Lung (tissue), 12 donors: ENCODE measurements around the gene GPATCH4. TPM values are rescaled to one million over a fixed set of nuclear protein-coding genes. Genes with fewer than 3 reads are reported as not detected.
"Not testable (repeated sequence)": the region's sequence is repeated elsewhere in the genome, so short reads cannot be mapped to it uniquely, and the experiment has no call there.

Experiments used
- ATAC-seq: fragments of 200-7000 bp; cut with Tn5 transposase; one replicate; pipeline ENCODE4 v1.9.1; 2020; ENCODE audit warnings: moderate number of reproducible peaks; ENCODE audit not compliant: insufficient read depth, low FRiP score
- DNase-seq, 3 donors: peaks; one replicate each; pipeline ENCODE4 v3.0.0-alpha.2; 2013 to 2017
- H3K27ac ChIP-seq, 2 donors: one replicate each; pipeline ENCODE4 v1.5.1; 2013; ENCODE audit warnings: mild to moderate bottlenecking in 2 of 2, moderate library complexity in 2 of 2, control low read depth in 1 of 2, inconsistent platforms in 1 of 2, low read depth in 1 of 2, low read length in 1 of 2
- H3K27me3 ChIP-seq, 3 donors: one replicate each; pipeline ENCODE4 v1.5.1; 2013; ENCODE audit warnings: low read length in 2 of 3; ENCODE audit not compliant: control insufficient read depth in 3 of 3, insufficient read depth in 3 of 3
- H3K36me3 ChIP-seq, 4 donors: one replicate each; pipeline ENCODE4 v1.5.1; 2013; ENCODE audit warnings: low read length in 4 of 4, mild to moderate bottlenecking in 1 of 4, moderate library complexity in 1 of 4; ENCODE audit not compliant: control insufficient read depth in 4 of 4, insufficient read depth in 4 of 4
- H3K4me1 ChIP-seq, 5 donors: one replicate each; pipeline ENCODE4 v1.5.1; 2013; ENCODE audit warnings: low read length in 5 of 5, mild to moderate bottlenecking in 2 of 5, moderate library complexity in 1 of 5; ENCODE audit not compliant: control insufficient read depth in 5 of 5, insufficient read depth in 5 of 5
- H3K4me3 ChIP-seq: one replicate; pipeline ENCODE4 v1.5.1; 2013; ENCODE audit warnings: mild to moderate bottlenecking, control low read depth, moderate library complexity
- H3K9ac ChIP-seq, 2 donors: one replicate each; pipeline ENCODE4 v1.5.1; 2013; ENCODE audit warnings: low read length in 2 of 2, control low read depth in 1 of 2; ENCODE audit not compliant: insufficient read depth in 1 of 2
- H3K9me3 ChIP-seq, 4 donors: one replicate each; pipeline ENCODE4 v1.5.1; 2013; ENCODE audit warnings: low read length in 3 of 4, mild to moderate bottlenecking in 1 of 4, moderate library complexity in 1 of 4; ENCODE audit not compliant: control insufficient read depth in 4 of 4, insufficient read depth in 3 of 4
- WGBS, 2 donors: extraction: QIAGEN DNeasy Blood & Tissue Kit; methylation state at CpG; one replicate each; pipeline ENCODE4 v1.1.7; 2013; 5-methylcytosine and 5-hydroxymethylcytosine counted together
- polyA plus RNA-seq, 2 donors: library from polyadenylated mRNA; stranded (reverse); fragments of 200-250 nt; gene quantifications; one replicate each; pipeline ENCODE4 v1.2.1, GENCODE V29; 2013
- total RNA-seq, 2 donors: library from RNA; depleted of rRNA in 1 of 2; stranded (reverse); fragments of >200 nt in 1 of 2; gene quantifications; one replicate each; pipeline ENCODE4 v1.2.1, GENCODE V29; 2014 to 2021
- TF ChIP-seq, protein P1 (sequence below): IDR thresholded peaks from 2 replicates; pipeline ENCODE4 v1.5.1; 2012; ENCODE audit warnings: mild to moderate bottlenecking; ENCODE audit errors: control extremely low read depth, extremely low read depth
- donor health status: control.
- donor health status: control.
- donor health status: Bipolar disorder and iron deficiency.
- donor health status: healthy.
- donor health status: DM: yes; HTN: yes; CAD: no.

The GPATCH4 gene
- total and polyA plus RNA-seq, 4 donors: 11.9 to 34.3 (median 24.6) TPM

DNA sequence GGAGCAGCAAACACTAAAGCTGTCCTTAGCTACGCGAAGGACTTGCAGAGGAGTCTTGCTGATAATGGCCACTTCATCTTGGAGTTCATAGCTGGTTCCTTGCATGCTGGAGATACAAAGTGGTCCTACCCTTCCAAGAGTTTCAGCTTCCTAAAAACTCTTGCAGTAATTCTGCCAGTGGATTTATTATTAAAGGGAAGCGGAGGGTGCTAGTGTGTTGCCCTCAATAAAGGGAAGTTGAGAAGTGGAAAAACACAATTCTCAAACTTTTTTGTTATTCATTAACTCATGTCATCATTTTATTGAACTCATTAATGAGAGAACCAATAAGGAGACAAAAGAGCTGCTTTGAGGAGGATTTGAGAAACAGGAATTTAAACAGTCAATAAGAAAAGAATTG, 11.4 kb upstream of the GPATCH4 start:
- WGBS, 2 donors: 40% methylated on average over 3 of the region's 3 CpGs
- Histone ChIP-seq H3K4me3 (no peak overlapping the region), H3K27ac (no peak overlapping the region), H3K9me3 (no peaks in the 10 kb centered on the region), H3K36me3 (no peaks in the 10 kb centered on the region), H3K27me3 (peaks cover 0 to 11% (median 5%) of the 10 kb centered on the region in 3 donors), H3K9ac (no peak overlapping the region), H3K4me1 (peaks cover 0 to 8% (median 3%) of the 10 kb centered on the region in 5 donors)
- no peak for ATAC-seq
- no peak for DNase-seq
- TF ChIP-seq, protein P1, sequence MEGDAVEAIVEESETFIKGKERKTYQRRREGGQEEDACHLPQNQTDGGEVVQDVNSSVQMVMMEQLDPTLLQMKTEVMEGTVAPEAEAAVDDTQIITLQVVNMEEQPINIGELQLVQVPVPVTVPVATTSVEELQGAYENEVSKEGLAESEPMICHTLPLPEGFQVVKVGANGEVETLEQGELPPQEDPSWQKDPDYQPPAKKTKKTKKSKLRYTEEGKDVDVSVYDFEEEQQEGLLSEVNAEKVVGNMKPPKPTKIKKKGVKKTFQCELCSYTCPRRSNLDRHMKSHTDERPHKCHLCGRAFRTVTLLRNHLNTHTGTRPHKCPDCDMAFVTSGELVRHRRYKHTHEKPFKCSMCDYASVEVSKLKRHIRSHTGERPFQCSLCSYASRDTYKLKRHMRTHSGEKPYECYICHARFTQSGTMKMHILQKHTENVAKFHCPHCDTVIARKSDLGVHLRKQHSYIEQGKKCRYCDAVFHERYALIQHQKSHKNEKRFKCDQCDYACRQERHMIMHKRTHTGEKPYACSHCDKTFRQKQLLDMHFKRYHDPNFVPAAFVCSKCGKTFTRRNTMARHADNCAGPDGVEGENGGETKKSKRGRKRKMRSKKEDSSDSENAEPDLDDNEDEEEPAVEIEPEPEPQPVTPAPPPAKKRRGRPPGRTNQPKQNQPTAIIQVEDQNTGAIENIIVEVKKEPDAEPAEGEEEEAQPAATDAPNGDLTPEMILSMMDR: no peak

DNA sequence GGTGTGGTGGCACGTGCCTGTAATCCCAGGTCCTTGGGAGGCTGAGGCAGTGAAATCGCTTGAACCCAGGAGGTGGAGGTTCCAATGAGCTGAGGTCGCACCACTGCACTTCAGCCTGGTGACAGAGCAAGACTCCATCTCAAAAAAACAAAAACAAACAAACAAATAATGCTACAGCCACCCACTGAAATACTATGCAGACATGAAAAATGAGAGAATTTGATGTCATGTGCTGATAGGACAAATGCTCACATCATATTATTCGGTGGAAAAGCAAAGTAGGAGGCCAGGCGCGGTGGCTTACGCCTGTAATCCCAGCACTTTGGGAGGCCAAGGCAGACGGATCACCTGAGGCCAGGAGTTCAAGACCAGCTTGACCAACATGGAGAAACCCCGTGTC, 8.8 kb upstream of the GPATCH4 start:
- not testable (repeated sequence) for H3K27ac ChIP-seq, H3K4me1 ChIP-seq, H3K27me3 ChIP-seq, H3K9me3 ChIP-seq, ATAC-seq, DNase-seq, H3K4me3 ChIP-seq, H3K36me3 ChIP-seq, H3K9ac ChIP-seq
- 91 to 97% methylated on average over 9 of the region's 9 CpGs for WGBS, 2 donors

- Histone ChIP-seq H3K4me3 (no peak overlapping the region), H3K36me3 (no peaks in the 10 kb centered on the region), H3K27me3 (peaks cover 0 to 2% (median 0%) of the 10 kb centered on the region in 3 donors), H3K27ac (no peak overlapping the region), H3K4me1 (no peaks in the 10 kb centered on the region), H3K9ac (no peak overlapping the region), H3K9me3 (no peaks in the 10 kb centered on the region)
- no peak for ATAC-seq
- peak in 1 of 3 donors; percentile 21 for DNase-seq
- TF ChIP-seq, protein P1: peak; percentile 8
- WGBS, 2 donors: 48% methylated on average over 6 of the region's 6 CpGs
Observed at GRCh38 chr1:156608981-156609380, 7.7 kb upstream of the GPATCH4 start.

DNA sequence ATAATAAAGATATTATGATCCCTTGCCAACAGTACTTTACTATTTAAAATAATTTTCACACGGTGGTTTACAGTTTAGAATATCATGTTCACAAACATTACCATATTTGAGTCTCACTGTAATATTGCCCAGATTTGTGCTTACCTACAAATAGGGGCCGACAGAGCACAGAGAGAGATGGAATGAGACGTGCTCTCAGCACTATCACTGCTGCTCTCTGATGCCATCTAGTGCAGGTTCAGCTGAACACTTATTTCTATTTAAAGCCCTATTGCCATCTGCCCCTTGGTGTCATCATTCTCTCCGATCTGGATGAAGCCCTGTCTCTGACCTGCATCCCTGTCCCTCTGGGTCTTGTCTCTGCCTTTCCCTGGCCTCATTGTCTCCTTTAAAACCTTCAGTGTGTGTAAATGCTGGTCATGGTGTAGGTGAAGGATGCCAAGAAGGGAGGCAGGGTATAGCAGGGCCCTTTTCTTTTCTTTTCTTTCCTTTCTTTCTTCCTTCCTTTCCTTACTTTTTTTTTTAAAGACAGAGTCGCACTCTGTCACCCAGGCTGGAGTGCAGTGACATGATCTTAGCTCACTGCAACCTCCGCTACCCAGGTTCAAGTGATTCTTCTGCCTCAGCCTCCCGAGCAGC, 6.9 kb upstream of the GPATCH4 start:
- Histone ChIP-seq H3K9ac (no peak overlapping the region), H3K27me3 (peaks cover 0 to 2% (median 0%) of the 10 kb centered on the region in 3 donors), H3K36me3 (no peaks in the 10 kb centered on the region), H3K4me3 (no peak overlapping the region), H3K27ac (no peak overlapping the region), H3K4me1 (no peaks in the 10 kb centered on the region), H3K9me3 (no peaks in the 10 kb centered on the region)
- TF ChIP-seq, protein P1: peak; percentile 86
- 30 to 36% methylated on average over 7 of the region's 7 CpGs for WGBS, 2 donors
- DNase-seq (peak; percentile 60 to 74 (median 66)), ATAC-seq (peak; percentile 72)

- not testable (repeated sequence) for H3K27me3 ChIP-seq, H3K4me1 ChIP-seq, H3K36me3 ChIP-seq, DNase-seq, H3K27ac ChIP-seq, H3K9me3 ChIP-seq, H3K4me3 ChIP-seq, H3K9ac ChIP-seq, ATAC-seq
- WGBS, 2 donors: 81 to 93% methylated on average over 4 of the region's 4 CpGs
Observed at GRCh38 chr1:156607344-156607743, 6.1 kb upstream of the GPATCH4 start.
